HG02798 (cell line): ENCODE measurements around the gene OGT.
A peak's percentile ranks its signal among the peaks of the same experiment; 100 is the strongest.
"Not testable (repeated sequence)": the region's sequence is repeated elsewhere in the genome, so short reads cannot be mapped to it uniquely, and the experiment has no call there.

Source experiments
- ATAC-seq: cut with Tn5 transposase; IDR thresholded peaks from one replicate; pipeline ENCODE4 v1.9.1; 2021; ENCODE audit warnings: mild to moderate bottlenecking; ENCODE audit not compliant: unreplicated experiment, poor library complexity

OGT gene

GRCh38 chrX:71579136-71579989 is 46.5 kb downstream of the OGT start:
- no peak for ATAC-seq

- no peak for ATAC-seq
Observed at GRCh38 chrX:71579990-71580380, 47.1 kb downstream of the OGT start.

GRCh38 chrX:71581210-71581609 is 48.3 kb downstream of the OGT start:
- ATAC-seq, result no peak

GRCh38 chrX:71586929-71587328 is 54.0 kb downstream of the OGT start:
- no peak for ATAC-seq

GRCh38 chrX:71593210-71593609 is 60.3 kb downstream of the OGT start:
- not testable (repeated sequence) for ATAC-seq

- no peak for ATAC-seq
Observed at GRCh38 chrX:71599965-71600364, 67.1 kb downstream of the OGT start.

- ATAC-seq, result no peak
Observed at GRCh38 chrX:71603618-71604017, 70.7 kb downstream of the OGT start.

- no peak for ATAC-seq
Observed at GRCh38 chrX:71604141-71604540, 71.2 kb downstream of the OGT start.

- ATAC-seq, result no peak
Observed at GRCh38 chrX:71604796-71605568, 72.1 kb downstream of the OGT start.

- no peak for ATAC-seq
Observed at GRCh38 chrX:71606536-71607216, 73.8 kb downstream of the OGT start.

GRCh38 chrX:71607488-71607887 is 74.6 kb downstream of the OGT start:
- ATAC-seq, result no peak

- no peak for ATAC-seq
Observed at GRCh38 chrX:71609095-71609750, 76.3 kb downstream of the OGT start.

- ATAC-seq, result not testable (repeated sequence)
Observed at GRCh38 chrX:71611736-71612135, 78.8 kb downstream of the OGT start.

- no peak for ATAC-seq
Observed at GRCh38 chrX:71612256-71612655, 79.4 kb downstream of the OGT start.

GRCh38 chrX:71615056-71615455 is 82.2 kb downstream of the OGT start:
- ATAC-seq, result no peak

GRCh38 chrX:71615954-71616353 is 83.0 kb downstream of the OGT start:
- no peak for ATAC-seq

GRCh38 chrX:71616672-71617529 is 84.0 kb downstream of the OGT start:
- no peak for ATAC-seq

GRCh38 chrX:71617742-71618141 is 84.8 kb downstream of the OGT start:
- ATAC-seq, result no peak

- ATAC-seq, result peak; percentile 57
Observed at GRCh38 chrX:71618303-71618721, 85.4 kb downstream of the OGT start, which contains the start of gene CXCR3. Gene CXCR3, minus strand, starts transcription at chrX:71618511. Its CDS starts 62 bp downstream, at chrX:71618449.
